Measurements from ENCODE around the gene LRRC27. TPM values are rescaled to one million over a fixed set of nuclear protein-coding genes. Genes with fewer than 3 reads are reported as not detected.

Gene LRRC27
- total RNA-seq, 1 donor from 2014 or later: 13.8 TPM

DNA sequence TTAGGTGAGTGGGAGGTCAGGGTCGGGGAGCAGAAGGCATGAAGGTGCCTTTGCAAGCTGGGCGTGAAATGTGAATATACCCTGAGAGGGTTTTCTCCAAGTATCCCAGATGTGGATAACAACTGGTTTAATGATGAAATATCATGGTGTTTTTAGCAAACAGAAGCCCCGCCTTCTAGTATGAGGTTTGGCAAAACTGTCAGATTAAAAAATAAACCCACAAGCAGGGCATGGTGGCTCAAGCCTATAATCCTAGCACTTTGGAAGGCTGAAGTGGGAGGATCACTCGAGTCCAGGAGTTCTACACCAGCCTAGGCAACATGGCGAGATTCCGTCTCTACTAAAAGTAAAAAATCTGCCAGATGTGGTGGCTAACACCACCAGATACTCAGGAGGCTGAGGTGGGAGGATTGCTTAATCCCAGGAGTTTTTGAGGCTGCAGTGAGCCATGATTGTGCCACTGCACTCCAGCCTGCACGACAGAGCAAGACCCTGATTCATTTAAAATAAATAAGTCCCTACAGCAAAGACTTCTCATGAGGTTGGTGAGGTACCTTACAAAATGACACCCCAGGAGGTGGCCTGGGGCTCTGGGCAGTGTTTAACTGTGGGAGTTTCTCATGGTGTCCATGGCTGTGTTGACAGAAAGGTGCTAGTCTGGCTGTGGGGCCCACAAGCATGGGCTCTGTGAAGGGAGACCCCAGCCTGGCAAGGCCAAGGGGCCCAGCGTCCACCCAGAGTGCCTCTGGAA is 58.4 kb downstream of the LRRC27 start:
- no peak for DNase-seq
- no peak overlapping the region for H3K4me3 Mint-ChIP-seq (ENCODE audit: unreplicated experiment)
- TF ChIP-seq CTCF (IDR thresholded peaks at IDR 0.05; ENCODE audit: partially characterized antibody, unreplicated experiment): no peak
- peaks cover 8% of the 10 kb centered on the region for H3K9me3 Mint-ChIP-seq (ENCODE audit: unreplicated experiment)
- H3K27me3 Mint-ChIP-seq (ENCODE audit: unreplicated experiment): peaks cover 6% of the 10 kb centered on the region
- peaks cover 9% of the 10 kb centered on the region for H3K36me3 Mint-ChIP-seq (ENCODE audit: unreplicated experiment)
- peaks cover 4% of the 10 kb centered on the region for H3K4me1 Mint-ChIP-seq (ENCODE audit: low read depth, unreplicated experiment)
- H3K27ac Mint-ChIP-seq (ENCODE audit: unreplicated experiment): no peak overlapping the region

GRCh38 chr10:132390921-132391675 is 59.1 kb downstream of the LRRC27 start:
- peaks cover 5% of the 10 kb centered on the region for H3K27me3 Mint-ChIP-seq (ENCODE audit: unreplicated experiment)

GRCh38 chr10:132391676-132392020 is 59.7 kb downstream of the LRRC27 start:
- Mint-ChIP-seq H3K9me3 (ENCODE audit: unreplicated experiment) (peaks cover 7% of the 10 kb centered on the region), H3K4me1 (ENCODE audit: low read depth, unreplicated experiment) (peaks cover 4% of the 10 kb centered on the region), H3K27ac (ENCODE audit: unreplicated experiment) (no peak overlapping the region), H3K36me3 (ENCODE audit: unreplicated experiment) (peaks cover 9% of the 10 kb centered on the region), H3K27me3 (ENCODE audit: unreplicated experiment) (peaks cover 5% of the 10 kb centered on the region), H3K4me3 (ENCODE audit: unreplicated experiment) (no peak overlapping the region)
- DNase-seq: no peak
- no peak for TF ChIP-seq CTCF (IDR thresholded peaks at IDR 0.05; ENCODE audit: partially characterized antibody, unreplicated experiment)

More at GRCh38 chr10:132390921-132391675, 59.1 kb downstream of the LRRC27 start:
- TF ChIP-seq CTCF (IDR thresholded peaks at IDR 0.05; ENCODE audit: partially characterized antibody, unreplicated experiment): no peak
- H3K36me3 Mint-ChIP-seq (ENCODE audit: unreplicated experiment): peaks cover 9% of the 10 kb centered on the region
- H3K4me3 Mint-ChIP-seq (ENCODE audit: unreplicated experiment): no peak overlapping the region
- H3K9me3 Mint-ChIP-seq (ENCODE audit: unreplicated experiment): peaks cover 7% of the 10 kb centered on the region
- peaks cover 4% of the 10 kb centered on the region for H3K4me1 Mint-ChIP-seq (ENCODE audit: low read depth, unreplicated experiment)
- no peak overlapping the region for H3K27ac Mint-ChIP-seq (ENCODE audit: unreplicated experiment)
- DNase-seq: no peak

GRCh38 chr10:132392184-132392800 is 60.3 kb downstream of the LRRC27 start:
- Mint-ChIP-seq H3K9me3 (ENCODE audit: unreplicated experiment) (peaks cover 7% of the 10 kb centered on the region), H3K4me3 (ENCODE audit: unreplicated experiment) (no peak overlapping the region), H3K4me1 (ENCODE audit: low read depth, unreplicated experiment) (peaks cover 4% of the 10 kb centered on the region), H3K36me3 (ENCODE audit: unreplicated experiment) (peaks cover 9% of the 10 kb centered on the region), H3K27me3 (ENCODE audit: unreplicated experiment) (peaks cover 5% of the 10 kb centered on the region), H3K27ac (ENCODE audit: unreplicated experiment) (peak overlapping the region; percentile 26)
- TF ChIP-seq CTCF (IDR thresholded peaks at IDR 0.05; ENCODE audit: partially characterized antibody, unreplicated experiment): no peak
- DNase-seq: no peak
